ENCODE data around the gene TUBGCP3.
A peak's percentile ranks its signal among the peaks of the same experiment; 100 is the strongest.
"Not testable (repeated sequence)": the region's sequence is repeated elsewhere in the genome, so short reads cannot be mapped to it uniquely, and the experiment has no call there.

Gene TUBGCP3, protein sequence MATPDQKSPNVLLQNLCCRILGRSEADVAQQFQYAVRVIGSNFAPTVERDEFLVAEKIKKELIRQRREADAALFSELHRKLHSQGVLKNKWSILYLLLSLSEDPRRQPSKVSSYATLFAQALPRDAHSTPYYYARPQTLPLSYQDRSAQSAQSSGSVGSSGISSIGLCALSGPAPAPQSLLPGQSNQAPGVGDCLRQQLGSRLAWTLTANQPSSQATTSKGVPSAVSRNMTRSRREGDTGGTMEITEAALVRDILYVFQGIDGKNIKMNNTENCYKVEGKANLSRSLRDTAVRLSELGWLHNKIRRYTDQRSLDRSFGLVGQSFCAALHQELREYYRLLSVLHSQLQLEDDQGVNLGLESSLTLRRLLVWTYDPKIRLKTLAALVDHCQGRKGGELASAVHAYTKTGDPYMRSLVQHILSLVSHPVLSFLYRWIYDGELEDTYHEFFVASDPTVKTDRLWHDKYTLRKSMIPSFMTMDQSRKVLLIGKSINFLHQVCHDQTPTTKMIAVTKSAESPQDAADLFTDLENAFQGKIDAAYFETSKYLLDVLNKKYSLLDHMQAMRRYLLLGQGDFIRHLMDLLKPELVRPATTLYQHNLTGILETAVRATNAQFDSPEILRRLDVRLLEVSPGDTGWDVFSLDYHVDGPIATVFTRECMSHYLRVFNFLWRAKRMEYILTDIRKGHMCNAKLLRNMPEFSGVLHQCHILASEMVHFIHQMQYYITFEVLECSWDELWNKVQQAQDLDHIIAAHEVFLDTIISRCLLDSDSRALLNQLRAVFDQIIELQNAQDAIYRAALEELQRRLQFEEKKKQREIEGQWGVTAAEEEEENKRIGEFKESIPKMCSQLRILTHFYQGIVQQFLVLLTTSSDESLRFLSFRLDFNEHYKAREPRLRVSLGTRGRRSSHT

DNA sequence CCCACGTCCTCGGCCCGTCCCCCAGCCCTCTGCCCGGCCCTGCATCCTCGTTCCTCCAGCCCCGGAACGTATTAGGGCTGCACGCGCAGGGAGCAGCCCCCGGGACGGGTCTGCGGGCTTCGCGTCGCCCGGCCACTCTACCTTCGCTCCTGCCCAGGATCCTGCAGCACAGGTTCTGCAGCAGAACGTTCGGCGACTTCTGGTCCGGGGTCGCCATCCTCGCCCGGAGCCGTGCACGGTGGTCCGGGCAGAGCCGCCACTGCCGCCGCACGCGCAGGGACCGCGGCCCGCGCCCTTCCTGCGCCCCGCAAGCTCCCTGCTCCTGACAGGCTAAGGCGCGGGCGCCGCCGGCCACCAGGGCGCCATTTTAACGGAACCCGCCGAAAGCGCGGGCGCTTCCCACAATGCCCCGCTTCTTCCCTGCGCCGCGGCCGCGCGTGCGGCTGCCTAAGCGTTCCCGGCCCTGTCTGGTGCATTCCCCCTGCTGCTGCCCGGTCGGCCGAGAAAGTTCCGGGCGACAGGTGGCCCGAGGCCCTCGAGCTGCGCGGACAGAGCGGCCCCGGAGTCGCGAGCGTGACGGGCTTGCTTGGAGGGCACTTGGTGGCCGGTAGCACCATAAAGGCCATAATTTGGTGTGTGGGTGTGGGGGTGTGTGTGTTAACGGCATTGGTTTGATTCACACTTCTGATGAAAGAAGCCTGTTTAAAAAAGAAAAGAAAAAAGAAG lies at the start of gene TUBGCP3:
TUBGCP3 (minus strand) TSS at position 390 of the 726 bp plus-strand sequence; CDS start at position 217, 173 bp downstream.
- peak; percentile 71 for DNase-seq (ENCODE audit: low spot score)

DNA sequence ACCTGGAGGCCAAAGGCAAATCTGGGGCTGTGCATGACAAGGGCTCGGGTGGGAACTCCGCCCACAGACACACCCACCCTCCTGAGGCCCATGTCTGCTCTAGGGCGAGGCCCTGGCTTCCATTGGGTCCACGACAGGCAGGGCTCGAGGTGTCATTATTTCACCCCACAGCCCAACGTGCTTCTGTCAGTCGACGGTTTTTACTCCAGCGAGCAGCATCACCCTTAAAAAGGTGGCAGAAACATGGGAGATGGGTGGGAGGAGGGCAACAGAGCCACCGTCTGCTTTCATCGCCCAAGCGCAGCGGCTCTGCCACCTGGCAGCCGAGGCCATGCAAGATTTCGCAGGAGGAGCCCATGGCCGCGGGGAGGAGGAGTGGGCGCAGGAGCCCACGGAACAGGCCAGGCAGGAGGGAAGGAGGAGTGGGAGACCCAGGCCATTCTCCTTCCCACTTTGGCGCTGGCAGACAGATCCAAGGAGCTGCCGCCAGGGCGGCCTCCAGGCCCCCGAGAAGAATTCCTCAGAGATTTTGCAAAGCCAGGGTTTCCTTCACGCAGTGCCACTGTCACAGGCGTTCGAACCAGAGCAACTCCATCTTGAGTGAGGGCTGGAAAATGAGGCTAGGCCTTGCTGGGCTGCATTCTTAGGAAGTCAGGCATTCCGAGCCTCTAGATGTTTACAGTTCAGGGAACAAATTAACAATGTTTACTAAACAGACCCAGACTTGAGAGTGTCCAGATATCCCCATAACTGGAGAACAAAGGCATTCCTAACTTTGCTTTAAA lies 49.3 kb upstream of the TUBGCP3 start:
- no peak for DNase-seq (ENCODE audit: low spot score)

DNA sequence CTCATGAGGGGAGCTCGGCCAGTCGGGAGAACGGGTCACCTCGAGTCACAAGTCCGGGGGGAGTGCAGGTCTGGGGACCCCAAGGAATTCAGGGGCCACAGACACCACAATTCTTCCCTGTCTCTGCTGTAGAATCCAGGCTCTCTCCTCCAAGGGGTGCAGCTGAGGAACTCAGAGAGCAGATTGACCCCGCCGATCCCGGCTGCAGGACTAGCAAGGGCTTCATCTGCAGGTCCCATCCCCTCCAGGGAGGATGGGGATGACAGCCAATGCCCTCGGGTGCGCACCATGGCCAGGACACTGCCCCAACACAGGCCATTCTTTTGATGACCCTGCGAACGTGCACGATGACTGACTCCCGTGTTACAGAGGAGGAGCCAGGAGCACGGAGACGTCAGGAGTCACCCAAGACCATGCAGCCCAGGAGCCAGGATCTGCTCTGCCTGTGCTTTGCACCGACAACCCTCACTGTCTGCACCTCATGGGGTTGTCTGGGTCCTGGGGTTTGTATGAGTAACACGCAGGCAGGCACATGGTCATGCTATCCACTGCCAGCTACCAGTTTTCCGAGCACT lies 48.5 kb upstream of the TUBGCP3 start:
- DNase-seq (ENCODE audit: low spot score), result no peak

DNA sequence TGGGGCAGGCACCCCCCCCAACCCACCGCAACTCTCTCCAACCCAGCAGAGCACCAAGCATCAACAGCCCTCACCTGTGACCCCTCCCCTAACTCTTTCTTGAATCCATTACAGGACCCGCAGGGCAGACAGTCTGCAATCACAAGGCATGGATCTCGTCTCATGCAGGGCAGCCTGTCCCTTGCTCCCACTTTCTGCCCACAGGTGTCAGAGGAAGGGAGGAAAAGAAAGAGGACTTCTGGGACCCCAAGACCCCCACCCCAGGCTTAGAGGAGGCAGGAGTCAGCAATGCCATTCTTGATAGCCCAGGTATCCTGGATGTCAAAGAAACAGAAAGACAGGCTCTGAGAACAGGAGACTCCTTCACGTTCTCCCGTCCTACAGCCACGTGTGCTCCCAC lies 47.4 kb upstream of the TUBGCP3 start:
- no peak for DNase-seq (ENCODE audit: low spot score)

DNA sequence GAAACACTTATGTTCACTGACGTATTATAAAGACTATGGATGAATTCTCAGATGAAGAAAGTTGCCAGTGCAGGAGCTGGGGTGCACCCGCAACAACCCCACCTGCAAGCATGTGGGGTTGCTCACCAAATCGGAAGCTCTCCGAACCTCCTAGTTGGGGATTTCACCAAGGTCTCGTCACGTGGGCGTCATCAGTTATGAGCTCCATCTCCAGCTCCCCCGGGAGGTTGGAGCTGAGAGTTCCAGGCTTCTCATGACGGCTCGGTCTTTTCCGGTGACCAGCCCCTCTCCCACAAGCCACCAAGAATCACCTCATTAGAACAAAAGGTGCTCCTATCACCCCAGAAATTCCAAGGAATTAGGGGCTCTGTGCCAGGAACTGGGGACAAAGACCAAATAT lies 46.1 kb upstream of the TUBGCP3 start:
- no peak for DNase-seq (ENCODE audit: low spot score)

DNA sequence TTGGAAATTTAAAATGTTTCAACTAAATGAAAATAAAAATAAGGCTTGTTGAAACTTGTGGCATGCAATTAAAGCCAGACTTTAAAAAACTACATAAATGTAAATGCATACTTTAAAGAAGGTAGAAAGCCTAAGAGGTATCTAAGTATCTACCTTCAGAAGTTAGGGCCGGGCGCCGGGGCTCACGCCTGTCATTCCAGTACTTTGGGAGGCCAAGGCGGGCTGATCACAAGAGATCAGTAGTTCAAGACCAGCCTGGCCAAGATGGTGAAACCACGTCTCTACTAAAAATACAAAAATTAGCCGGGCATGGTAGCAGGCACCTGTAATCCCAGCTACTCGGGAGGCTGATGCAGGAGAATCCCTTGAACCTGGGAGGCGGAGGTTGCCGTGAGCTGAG lies 42.3 kb upstream of the TUBGCP3 start:
- not testable (repeated sequence) for DNase-seq (ENCODE audit: low spot score)

DNA sequence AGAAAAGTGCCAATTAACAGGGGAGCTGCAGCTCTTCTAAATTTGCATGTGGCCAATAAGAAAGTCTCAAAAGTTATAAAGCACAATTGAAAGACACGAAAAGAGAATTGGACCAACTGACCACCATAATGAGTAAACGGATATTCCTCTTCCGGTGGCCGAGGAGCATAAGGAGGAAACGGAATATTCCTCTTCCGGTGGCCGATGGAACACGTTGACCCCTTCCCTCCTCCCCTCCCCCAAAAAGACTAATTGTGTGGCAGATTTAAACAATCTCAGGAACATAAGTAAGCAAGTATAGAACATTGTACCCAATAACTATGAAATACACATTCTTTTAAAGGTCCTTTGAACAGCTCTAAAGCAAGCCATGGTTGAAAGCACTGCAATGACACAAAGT lies 41.2 kb upstream of the TUBGCP3 start:
- no peak for DNase-seq (ENCODE audit: low spot score)

DNA sequence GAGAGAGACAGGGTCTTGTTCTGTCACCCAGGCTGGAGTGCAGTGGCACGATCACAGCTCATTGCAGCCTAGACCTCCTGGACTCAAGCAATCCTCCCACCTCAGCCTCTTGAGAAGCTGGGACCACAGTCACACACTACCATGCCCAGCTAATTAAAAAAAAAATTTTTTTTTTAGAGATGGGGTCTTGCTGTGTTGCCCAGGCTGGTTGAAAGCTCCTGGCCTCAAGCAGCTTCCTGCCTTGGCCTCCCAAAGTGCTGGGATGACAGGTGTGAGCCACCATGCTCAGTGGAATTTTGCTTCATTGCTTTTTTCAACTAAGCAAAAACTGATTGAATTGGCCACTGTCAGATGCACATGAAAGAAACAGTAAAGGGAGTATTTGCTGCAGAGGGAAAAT lies 39.7 kb upstream of the TUBGCP3 start:
- not testable (repeated sequence) for DNase-seq (ENCODE audit: low spot score)

DNA sequence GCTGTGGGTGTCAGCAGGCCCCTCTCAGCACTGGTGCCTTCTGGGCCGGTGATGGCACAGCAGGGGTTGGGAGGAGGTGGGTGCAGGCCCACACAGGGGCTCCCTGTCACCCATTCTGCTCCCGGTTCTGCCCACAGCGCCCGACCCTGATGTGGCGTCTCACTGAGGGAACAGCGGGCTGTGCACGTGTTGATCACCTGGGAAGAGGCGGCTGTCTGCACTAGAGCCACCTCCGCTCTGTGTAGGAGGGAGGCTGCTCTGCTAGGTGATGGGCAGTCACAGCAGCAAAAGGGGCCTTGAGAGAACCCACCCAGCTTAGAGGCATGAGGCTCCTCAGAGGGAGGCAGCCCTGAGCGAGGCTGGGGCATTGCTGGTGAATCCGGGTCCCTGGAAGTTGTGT lies 39.2 kb upstream of the TUBGCP3 start:
- no peak for DNase-seq (ENCODE audit: low spot score)

DNA sequence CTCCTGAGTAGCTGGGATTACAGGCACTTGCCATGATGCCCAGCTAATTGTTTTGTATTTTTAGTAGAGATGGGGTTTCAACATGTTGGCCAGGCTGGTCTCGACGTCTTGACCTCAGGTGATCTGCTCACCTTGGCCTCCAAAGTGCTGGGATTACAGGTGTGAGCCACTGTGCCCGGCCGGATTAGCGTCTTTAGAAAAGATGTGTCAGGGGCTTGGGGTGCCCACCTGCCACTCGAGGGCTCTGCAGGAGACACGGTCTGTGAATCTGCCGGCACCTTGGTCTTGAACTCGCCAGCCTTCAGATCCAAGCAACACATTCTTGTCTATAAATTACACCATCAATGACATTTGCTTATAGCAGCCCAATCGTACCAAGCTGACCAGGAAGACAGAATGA lies 38.8 kb upstream of the TUBGCP3 start:
- no peak for DNase-seq (ENCODE audit: low spot score)

DNA sequence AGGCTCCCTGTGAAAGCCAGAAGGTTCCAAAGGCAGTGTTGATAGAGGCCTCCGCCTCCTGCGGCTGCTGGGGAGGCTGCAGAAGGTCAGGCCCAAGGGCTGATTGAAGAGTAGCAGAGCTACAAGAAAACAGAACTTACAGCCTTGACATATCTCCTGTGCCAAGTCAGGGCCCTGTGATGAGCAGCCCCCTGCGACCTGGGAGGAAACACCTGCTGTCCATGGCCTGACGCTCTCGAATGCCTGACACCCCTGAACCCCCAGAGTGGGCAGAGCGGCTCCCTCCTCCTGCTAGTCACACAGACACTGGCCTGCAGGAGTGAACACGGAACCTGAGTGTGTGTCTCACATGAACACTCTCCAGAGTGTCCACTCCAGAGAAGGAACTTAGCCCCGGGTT lies 38.2 kb upstream of the TUBGCP3 start:
- DNase-seq (ENCODE audit: low spot score), result no peak

DNA sequence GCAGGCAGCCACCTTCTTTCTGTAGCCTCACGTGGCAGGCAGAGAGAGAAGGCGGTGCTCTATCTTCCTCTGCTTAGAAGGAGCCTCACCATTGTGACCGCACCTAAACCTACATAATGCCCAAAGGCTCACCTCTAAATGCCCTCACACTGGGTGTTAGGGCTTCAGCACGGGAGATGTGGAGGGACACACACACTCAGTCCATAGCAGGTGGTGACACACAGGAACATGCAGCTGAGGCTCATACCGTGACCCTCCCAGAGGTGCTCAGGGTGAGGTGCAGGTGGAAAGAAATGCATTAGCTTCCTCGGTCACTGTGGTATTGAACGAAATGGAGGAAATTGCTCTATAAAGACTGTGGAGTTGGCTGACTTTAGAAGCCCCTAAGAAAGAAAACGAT lies 37.7 kb upstream of the TUBGCP3 start:
- no peak for DNase-seq (ENCODE audit: low spot score)

DNA sequence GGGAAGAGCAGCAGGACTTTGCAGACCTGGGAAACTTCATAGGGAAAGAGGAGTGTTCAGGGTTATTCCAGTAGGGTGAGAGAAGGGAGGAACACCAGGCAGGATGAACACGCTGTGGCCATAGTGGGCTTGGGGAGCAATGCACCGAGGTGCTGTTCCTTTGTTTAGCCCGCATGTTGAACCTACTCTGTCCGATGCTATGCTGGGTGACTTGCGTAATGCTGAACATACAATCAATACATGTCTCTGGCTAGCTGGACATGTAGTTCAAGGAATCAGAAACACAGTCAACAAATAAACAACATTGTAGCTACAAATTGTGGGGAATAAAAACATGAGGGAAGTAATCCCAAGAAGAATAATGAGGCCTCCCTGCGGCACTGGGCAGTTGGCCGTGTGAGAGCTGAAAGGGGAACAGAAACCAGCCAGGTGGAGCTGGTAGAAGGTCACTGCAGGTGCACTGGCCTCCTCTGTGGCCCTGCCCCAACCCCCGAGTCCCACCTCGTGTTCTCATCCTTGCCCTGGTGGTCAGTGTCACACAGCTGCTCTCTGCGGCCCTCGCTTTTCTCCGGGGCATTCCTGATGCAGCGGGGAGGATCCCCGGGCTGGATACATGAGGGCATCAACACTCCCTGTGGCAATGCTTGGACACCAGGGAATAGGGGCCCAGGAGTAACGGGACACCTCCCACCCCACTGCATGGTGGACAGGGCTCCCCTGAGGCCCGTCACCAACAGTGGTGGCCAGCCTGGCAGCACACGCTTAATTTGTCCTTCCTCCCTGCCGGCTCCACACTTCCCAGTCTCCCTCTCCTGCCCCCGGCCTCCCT lies 36.9 kb upstream of the TUBGCP3 start:
- DNase-seq (ENCODE audit: low spot score), result no peak

DNA sequence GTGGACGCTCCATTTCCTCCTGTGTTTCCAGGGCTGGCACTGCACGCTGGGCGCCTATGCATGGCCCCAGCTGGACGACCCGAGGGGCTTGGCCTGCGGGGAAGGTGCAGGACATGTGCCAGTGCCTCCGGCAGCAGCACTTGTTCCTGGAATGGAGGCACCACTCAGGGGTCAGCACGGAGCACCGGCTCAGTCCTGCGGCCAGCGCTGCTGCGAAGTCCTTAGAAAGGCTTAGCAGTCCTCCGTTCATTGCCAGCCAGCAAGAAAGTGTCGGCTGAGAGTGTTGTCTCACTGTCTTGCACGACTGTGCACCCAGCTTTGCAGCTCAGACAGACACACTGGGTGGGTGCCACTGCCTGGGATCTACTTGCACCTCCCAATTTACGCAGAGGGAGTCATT lies 36.1 kb upstream of the TUBGCP3 start:
- no peak for DNase-seq (ENCODE audit: low spot score)

DNA sequence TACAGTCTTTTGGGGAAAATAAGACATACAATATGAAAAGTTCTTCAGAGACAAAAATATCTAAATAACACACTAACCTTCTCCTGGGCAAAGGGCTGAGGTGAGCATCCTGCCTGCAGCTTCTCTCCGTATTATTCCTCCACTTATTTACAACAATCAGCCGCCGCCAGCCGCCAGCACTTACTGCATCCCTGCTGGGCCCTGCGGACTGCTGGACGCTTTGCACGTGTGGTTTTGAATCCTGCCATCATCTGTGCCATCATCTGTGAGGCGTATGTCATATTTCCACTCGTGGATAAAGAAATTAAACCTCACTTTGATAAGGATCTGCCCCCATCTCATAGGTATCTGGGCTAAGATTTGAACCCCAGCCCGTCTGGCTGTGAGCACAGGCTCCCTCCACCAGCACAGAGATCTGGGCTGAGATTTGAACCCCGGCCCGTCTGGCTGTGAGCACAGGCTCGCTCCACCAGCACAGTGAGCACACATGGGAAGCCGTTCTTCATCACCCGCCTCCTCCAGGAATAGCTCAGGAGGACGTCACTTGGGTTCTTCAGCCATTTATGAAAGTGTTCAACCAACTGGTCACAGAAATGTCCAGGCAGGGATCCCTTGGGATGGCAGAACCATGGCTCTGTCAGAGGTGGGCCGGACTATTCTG lies 35.2 kb upstream of the TUBGCP3 start:
- no peak for DNase-seq (ENCODE audit: low spot score)

DNA sequence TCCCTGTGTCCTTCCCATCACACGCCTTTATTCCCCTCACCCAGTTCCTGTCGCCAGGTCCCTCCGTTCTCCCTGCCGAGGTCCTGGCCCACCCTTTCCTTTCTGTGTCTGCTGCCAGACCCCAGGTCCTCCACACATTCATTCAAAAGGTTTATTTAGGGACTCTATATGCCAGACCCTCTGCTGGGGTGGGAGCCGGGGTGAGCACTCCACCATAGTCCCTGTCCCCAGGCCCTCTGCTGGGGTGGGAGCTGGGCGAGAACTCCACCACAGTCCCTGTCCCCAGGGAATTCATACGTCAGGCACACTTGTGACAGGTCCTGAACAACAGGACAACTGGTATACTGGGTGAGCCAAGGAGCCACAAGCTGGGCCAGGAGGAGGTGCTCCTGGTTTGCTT lies 34.4 kb upstream of the TUBGCP3 start:
- no peak for DNase-seq (ENCODE audit: low spot score)

DNA sequence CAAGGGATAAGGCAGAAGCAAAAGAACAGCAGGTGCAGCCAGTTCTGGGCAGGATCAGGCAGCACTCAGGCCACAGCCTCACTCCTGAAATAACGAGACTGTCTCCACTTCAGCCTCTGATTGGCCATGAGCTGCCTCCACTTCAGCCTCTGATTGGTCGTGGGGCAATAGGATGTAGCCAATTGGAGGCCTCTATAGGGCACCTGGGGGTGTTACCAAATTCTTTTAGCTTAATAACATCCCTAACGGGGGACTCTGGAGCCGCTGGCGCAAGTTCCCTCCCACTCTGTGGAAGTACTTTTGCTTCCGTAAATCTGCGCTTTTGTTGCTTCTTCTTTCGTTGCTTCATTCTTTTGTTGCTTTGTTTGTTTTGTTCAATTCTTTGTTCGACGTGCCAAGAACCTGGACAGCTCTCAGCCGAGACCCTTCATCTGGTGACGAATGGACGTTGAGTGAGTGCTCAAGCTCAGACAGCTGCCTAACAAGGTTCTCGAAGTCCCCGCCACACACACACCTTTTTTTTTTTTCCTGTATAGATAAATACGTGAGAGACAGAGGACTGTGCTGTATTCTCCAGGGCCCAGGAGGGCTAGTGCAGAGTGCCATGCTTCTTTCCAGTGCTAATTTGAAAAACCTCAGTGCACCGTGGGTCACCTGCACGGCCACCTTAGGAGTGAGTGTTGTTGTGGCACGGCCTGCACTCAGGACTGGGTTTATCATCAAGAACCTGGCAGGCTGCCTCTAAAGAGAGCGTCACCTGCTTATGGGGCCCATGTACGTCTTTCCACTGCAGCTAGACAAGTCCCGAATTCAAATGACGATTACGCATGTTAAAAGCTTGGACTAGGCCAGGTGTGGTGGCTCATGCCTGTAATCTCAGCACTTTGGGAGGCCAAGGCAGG lies 32.0 kb upstream of the TUBGCP3 start:
- DNase-seq (ENCODE audit: low spot score), result no peak

DNA sequence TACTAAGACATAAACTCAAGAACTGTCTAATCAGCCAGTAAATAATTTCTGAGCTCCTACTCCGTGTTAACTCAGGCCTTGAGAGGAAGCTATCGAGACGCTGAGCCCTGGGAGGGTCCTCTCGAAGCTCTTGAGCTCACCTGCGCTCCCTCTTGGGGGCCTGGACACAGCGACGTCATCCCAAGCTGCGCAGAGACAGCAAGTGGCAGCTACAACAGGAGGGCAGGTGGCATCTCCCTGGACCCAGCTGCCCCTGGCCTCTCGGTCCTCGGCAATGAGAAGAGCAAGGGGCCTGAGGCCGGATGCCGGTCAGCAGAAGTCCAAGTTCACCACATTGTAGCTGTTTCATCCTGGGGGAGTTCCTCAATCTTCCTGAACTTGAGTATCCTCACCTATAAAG lies 30.5 kb upstream of the TUBGCP3 start:
- no peak for DNase-seq (ENCODE audit: low spot score)
